Right cardiac atrium (tissue), 5 donors: ENCODE data around the gene ZNF83. TPM values are rescaled to one million over a fixed set of nuclear protein-coding genes. Genes with fewer than 3 reads are reported as not detected.
"Not testable (repeated sequence)": the region's sequence is repeated elsewhere in the genome, so short reads cannot be mapped to it uniquely, and the experiment has no call there.

ENCODE experiments used
- ATAC-seq, 2 donors: fragments of 200-7000 bp; cut with Tn5 transposase; one replicate each; pipeline versions ENCODE4 v1.8.0 to v1.9.1; 2020; ENCODE audit warnings: moderate library complexity in 2 of 2, mild to moderate bottlenecking in 1 of 2
- DNase-seq, 3 donors: peaks; one replicate each; pipeline ENCODE4 v3.0.0-alpha.2; 2020
- H3K27ac ChIP-seq: one replicate; pipeline ENCODE4 v1.5.1; 2013; ENCODE audit warnings: mild to moderate bottlenecking, low read length, control low read depth, moderate library complexity
- H3K27me3 ChIP-seq: one replicate; pipeline ENCODE4 v1.6.1; 2013; ENCODE audit not compliant: control insufficient read depth, insufficient read depth
- H3K4me1 ChIP-seq: one replicate; pipeline ENCODE4 v1.6.1; 2013; ENCODE audit warnings: low read length; ENCODE audit not compliant: control insufficient read depth, insufficient read depth
- H3K4me3 ChIP-seq: one replicate; pipeline ENCODE4 v1.5.1; 2013; ENCODE audit warnings: low read length, control low read depth
- H3K9me3 ChIP-seq: one replicate; pipeline ENCODE4 v1.6.1; 2013; ENCODE audit warnings: low read length; ENCODE audit not compliant: control insufficient read depth
- WGBS: extraction: QIAGEN DNeasy Blood & Tissue Kit; methylation state at CpG from one replicate; pipeline ENCODE4 v1.1.7; 2013; 5-methylcytosine and 5-hydroxymethylcytosine counted together
- intact Hi-C, 4 donors: fragments of 100-400 bp; cut with DNase I; formaldehyde crosslinking; loops; one replicate each; pipeline versions ENCODE4 v1.11.0 to v1.14.0; 2022 to 2023
- polyA plus RNA-seq: library from polyadenylated mRNA; stranded (reverse); fragments of 200-250 nt; gene quantifications from one replicate; pipeline ENCODE4 v1.2.3, GENCODE V29; 2013
- total RNA-seq, 4 donors: library from RNA; stranded (reverse); fragmentation: NEBNext Ultra II Directional; extraction: Animal tissue kit (Norgen Biotek cat#: 25700); gene quantifications; one replicate each; pipeline ENCODE4 v1.2.1, GENCODE V29; 2021
- donor health status: healthy with polysubstance abuse.
- donor health status: DM: no; HTN: yes; CAD: no.
- donor health status: DM: no; HTN: no; CAD: no.
- donor health status: DM: no; HTN: yes; CAD: no; lungs with severe emphysema.
- donor health status: DM: yes; HTN: yes; CAD: no.

Gene ZNF83
- total and polyA plus RNA-seq, 5 donors, result 19.2 to 27.4 (median 24.0) TPM

- intact Hi-C loops, H3K4me1 ChIP-seq, H3K27ac ChIP-seq, H3K27me3 ChIP-seq, H3K9me3 ChIP-seq, DNase-seq: not testable (repeated sequence)
- WGBS, result 53% methylated on average over 3 of the region's 3 CpGs
- ATAC-seq, result peak; percentile 8 to 38
- H3K4me3 ChIP-seq, result peak overlapping the region; percentile 50
These were observed 36.2 kb downstream of the ZNF83 start for GRCh38 chr19:52601974-52602366.

GRCh38 chr19:52601025-52601973 lies 36.9 kb downstream of the ZNF83 start:
- DNase-seq, result peak; percentile 96 to 98 (median 98)
- ATAC-seq, result peak; percentile 99
- Histone ChIP-seq H3K4me3 (peak overlapping the region; percentile 50), H3K4me1 (no peaks in the 10 kb centered on the region), H3K27me3 (no peaks in the 10 kb centered on the region), H3K9me3 (no peaks in the 10 kb centered on the region), H3K27ac (no peak overlapping the region)
- intact Hi-C loops, result no loop called here
- WGBS, result under 1% methylated on average over 62 of the region's 62 CpGs

- WGBS, result 3% methylated on average over 15 of the region's 15 CpGs
- Histone ChIP-seq H3K27me3 (no peaks in the 10 kb centered on the region), H3K9me3 (no peaks in the 10 kb centered on the region), H3K4me3 (peak overlapping the region; percentile 50), H3K27ac (peak overlapping the region; percentile 61), H3K4me1 (no peaks in the 10 kb centered on the region)
- intact Hi-C loops, result no loop called here
- DNase-seq (peak; percentile 30 to 71 (median 67)), ATAC-seq (peak; percentile 16 to 44)
These were observed 37.5 kb downstream of the ZNF83 start for GRCh38 chr19:52600639-52601024.

GRCh38 chr19:52599241-52599640 lies 38.9 kb downstream of the ZNF83 start:
- WGBS, result 83% methylated on average over 3 of the region's 3 CpGs
- Histone ChIP-seq H3K9me3 (no peaks in the 10 kb centered on the region), H3K27ac (no peak overlapping the region), H3K4me1 (no peaks in the 10 kb centered on the region), H3K4me3 (no peak overlapping the region), H3K27me3 (no peaks in the 10 kb centered on the region)
- DNase-seq, result no peak
- no peak for ATAC-seq
- intact Hi-C loops, result no loop called here

GRCh38 chr19:52593441-52593840 lies 44.7 kb downstream of the ZNF83 start:
- intact Hi-C loops, H3K4me1 ChIP-seq, DNase-seq, H3K27ac ChIP-seq, ATAC-seq, H3K4me3 ChIP-seq, H3K27me3 ChIP-seq, H3K9me3 ChIP-seq: not testable (repeated sequence)
- no CpG with 5 or more reads among the region's 25 CpGs for WGBS

GRCh38 chr19:52592301-52592700 lies 45.9 kb downstream of the ZNF83 start:
- Histone ChIP-seq H3K4me1 (no peaks in the 10 kb centered on the region), H3K27ac (no peak overlapping the region), H3K4me3 (no peak overlapping the region), H3K27me3 (no peaks in the 10 kb centered on the region), H3K9me3 (no peaks in the 10 kb centered on the region)
- 65% methylated on average over 3 of the region's 3 CpGs for WGBS
- ATAC-seq (no peak), DNase-seq (no peak)
- intact Hi-C loops, result no loop called here

GRCh38 chr19:52590728-52591127 lies 47.4 kb downstream of the ZNF83 start:
- no peak overlapping the region for H3K4me3 ChIP-seq
- H3K9me3 ChIP-seq, result no peaks in the 10 kb centered on the region
- ATAC-seq (no peak), DNase-seq (no peak)
- WGBS, result 85% methylated on average over 5 of the region's 5 CpGs
- intact Hi-C loops, result no loop called here
- no peaks in the 10 kb centered on the region for H3K27me3 ChIP-seq
- no peak overlapping the region for H3K27ac ChIP-seq
- no peaks in the 10 kb centered on the region for H3K4me1 ChIP-seq

- Histone ChIP-seq H3K27ac (no peak overlapping the region), H3K4me3 (no peak overlapping the region)
- 93% methylated on average over 6 of the region's 6 CpGs for WGBS
These were observed 52.6 kb downstream of the ZNF83 start for GRCh38 chr19:52585604-52586003.

GRCh38 chr19:52584736-52585440 lies 53.3 kb downstream of the ZNF83 start:
- Histone ChIP-seq H3K27me3 (no peaks in the 10 kb centered on the region), H3K9me3 (no peaks in the 10 kb centered on the region), H3K27ac (no peak overlapping the region), H3K4me1 (no peaks in the 10 kb centered on the region), H3K4me3 (peak overlapping the region; percentile 58)
- peak in 1 of 2 donors; percentile 87 for ATAC-seq
- intact Hi-C loops, result no loop called here
- peak in 1 of 3 donors; percentile 65 for DNase-seq
- 26% methylated on average over 39 of the region's 39 CpGs for WGBS

More at GRCh38 chr19:52585604-52586003, 52.6 kb downstream of the ZNF83 start:
- H3K27me3 ChIP-seq, result no peaks in the 10 kb centered on the region
- H3K4me1 ChIP-seq, result no peaks in the 10 kb centered on the region
- ATAC-seq (no peak), DNase-seq (no peak)
- intact Hi-C loops, result no loop called here
- H3K9me3 ChIP-seq, result no peaks in the 10 kb centered on the region

- intact Hi-C loops, result no loop called here
- Histone ChIP-seq H3K27ac (peak within 1 kb of the TSS; percentile 52), H3K4me3 (peak within 1 kb of the TSS; percentile 53), H3K9me3 (no peaks in the 10 kb centered on the region), H3K27me3 (no peaks in the 10 kb centered on the region), H3K4me1 (no peaks in the 10 kb centered on the region)
- DNase-seq (peak; percentile 95 to 98 (median 98)), ATAC-seq (peak; percentile 100)
- WGBS, result under 1% methylated on average over 57 of the region's 57 CpGs
These were observed 67.9 kb downstream of the ZNF83 start, which contains the start of gene ZNF701 for GRCh38 chr19:52570000-52570861. Gene ZNF701, plus strand, starts transcription at chr19:52570287. Its CDS starts 3,861 bp downstream, at chr19:52574148.
